SK-N-SH (cell line): Measurements from ENCODE around the gene TPGS1. TPM values are rescaled to one million over a fixed set of nuclear protein-coding genes. Genes with fewer than 3 reads are reported as not detected.
A peak's percentile ranks its signal among the peaks of the same experiment; 100 is the strongest.

Experiments
- CTCF ChIA-PET: fragments of 300-600, 350-600 bp; formaldehyde crosslinking; extraction: SDS; loops from one replicate; lab custom pipeline; 2021; lab: Yijun Ruan, JAX
- POLR2A ChIA-PET: fragments of 350-600 bp; sonication (Branson Sonifier 250); formaldehyde crosslinking; extraction: SDS; loops from one replicate; lab custom pipeline; 2020; ENCODE audit warnings: antibody characterized with exemption, inconsistent platforms; lab: Yijun Ruan, JAX
- DNase-seq: peaks from one replicate; pipeline ENCODE4 v3.0.0; 2012
- H2AFZ ChIP-seq: fragments of 200-600 bp; sonication (generic); 2 replicates; pipeline ENCODE4 v1.8.1; 2016; ENCODE audit warnings: antibody characterized with exemption, mild to moderate bottlenecking, low read depth
- H3F3A ChIP-seq: fragments of 200-600 bp; sonication (generic); replicated peaks from 2 replicates; pipeline ENCODE3; 2016; ENCODE audit warnings: antibody characterized with exemption, mild to moderate bottlenecking; ENCODE audit not compliant: insufficient read depth
- H3K27ac ChIP-seq, 2 experiments: fragments of 200-500 bp in 1 of 2; fragments of 200-600 bp in 1 of 2; sonication (Bioruptor generic) in 1 of 2; sonication (generic), shearing (Covaris generic) in 1 of 2; 2 replicates each; pipeline versions ENCODE4 v1.5.1 to v1.6.1; 2014 to 2016; ENCODE audit warnings: low read depth in 2 of 2, inconsistent platforms in 1 of 2, low read length in 1 of 2, mild to moderate bottlenecking in 1 of 2, mixed read lengths in 1 of 2
- H3K27me3 ChIP-seq: fragments of 200-600 bp; sonication (generic), shearing (Covaris generic); 2 replicates; pipeline ENCODE4 v1.6.1; 2016; ENCODE audit warnings: mixed run types; ENCODE audit not compliant: insufficient read depth
- H3K36me3 ChIP-seq, 2 experiments: fragments of 200-500 bp in 1 of 2; fragments of 200-600 bp in 1 of 2; sonication (Bioruptor generic) in 1 of 2; sonication (generic) in 1 of 2; replicated peaks in 1 of 2; 2 replicates each; pipeline versions ENCODE3 to v1.5.1; 2014 to 2016; ENCODE audit warnings: low read length in 1 of 2, mild to moderate bottlenecking in 1 of 2; ENCODE audit not compliant: insufficient read depth in 2 of 2, control insufficient read depth in 1 of 2
- H3K4me1 ChIP-seq, 2 experiments: fragments of 200-500 bp in 1 of 2; fragments of 200-600 bp in 1 of 2; sonication (Bioruptor generic) in 1 of 2; sonication (generic), shearing (Covaris generic) in 1 of 2; 2 replicates each; pipeline versions ENCODE4 v1.5.1 to v1.6.1; 2014 to 2016; ENCODE audit warnings: low read depth in 1 of 2, low read length in 1 of 2, mixed run types in 1 of 2; ENCODE audit not compliant: insufficient read depth in 2 of 2, control insufficient read depth in 1 of 2
- H3K4me2 ChIP-seq: fragments of 200-600 bp; sonication (generic), shearing (Covaris generic); 2 replicates; pipeline ENCODE4 v1.6.1; 2017; ENCODE audit warnings: mixed run types
- H3K4me3 ChIP-seq, 2 experiments: fragments of 200-500 bp in 1 of 2; fragments of 200-600 bp in 1 of 2; sonication (Bioruptor generic) in 1 of 2; sonication (generic), shearing (Covaris generic) in 1 of 2; 2 replicates each; pipeline versions ENCODE4 v1.5.1 to v1.8.1; 2014 to 2016; ENCODE audit warnings: low read depth in 2 of 2, inconsistent platforms in 1 of 2, low read length in 1 of 2, mild to moderate bottlenecking in 1 of 2, mixed read lengths in 1 of 2, moderate library complexity in 1 of 2
- H3K79me2 ChIP-seq: fragments of 200-600 bp; sonication (generic); 2 replicates; pipeline ENCODE4 v1.8.1; 2017; ENCODE audit warnings: mild to moderate bottlenecking; ENCODE audit not compliant: insufficient read depth
- H3K9ac ChIP-seq: fragments of 200-600 bp; sonication (generic); 2 replicates; pipeline ENCODE4 v1.6.1; 2017; ENCODE audit warnings: mixed run types
- H3K9me2 ChIP-seq: fragments of 200-600 bp; sonication (generic); 2 replicates; pipeline ENCODE4 v1.6.1; 2017; ENCODE audit warnings: mixed run types
- H3K9me3 ChIP-seq: fragments of 200-600 bp; sonication (generic); 2 replicates; pipeline ENCODE4 v1.6.1; 2017; ENCODE audit warnings: mixed run types, mild to moderate bottlenecking, moderate library complexity
- H4K20me1 ChIP-seq: fragments of 200-600 bp; sonication (generic); 2 replicates; pipeline ENCODE4 v1.6.1; 2017; ENCODE audit warnings: mild to moderate bottlenecking, mixed run types; ENCODE audit not compliant: insufficient read depth
- GABPA ChIP-seq: IDR thresholded peaks from 2 replicates; pipeline ENCODE4 v1.4.0; 2012; ENCODE audit warnings: low read depth, mild to moderate bottlenecking
- GATA2 ChIP-seq: sonication (generic); formaldehyde crosslinking; IDR thresholded peaks from 2 replicates; pipeline ENCODE4 v1.5.0; 2020; ENCODE audit warnings: mild to moderate bottlenecking, missing genetic modification reagents
- MXI1 ChIP-seq: IDR thresholded peaks from 2 replicates; pipeline ENCODE4 v1.6.1; 2012; ENCODE audit warnings: mild to moderate bottlenecking, low read depth, low read length, improper control_type of control experiment
- NRF1 ChIP-seq: IDR thresholded peaks from 2 replicates; pipeline ENCODE4 v1.6.1; 2012; ENCODE audit warnings: low read depth, mild to moderate bottlenecking, low read length
- POLR2AphosphoS5 ChIP-seq: IDR thresholded peaks from 2 replicates; pipeline ENCODE4 v1.6.1; 2012; ENCODE audit warnings: low read depth, low read length
- RAD21 ChIP-seq: IDR thresholded peaks from 2 replicates; pipeline ENCODE4 v1.6.1; 2012; ENCODE audit warnings: mild to moderate bottlenecking, low read length
- RFX5 ChIP-seq: IDR thresholded peaks from 2 replicates; pipeline ENCODE4 v1.6.1; 2012; ENCODE audit warnings: mild to moderate bottlenecking, improper control_type of control experiment, low read length
- RXRA ChIP-seq: IDR thresholded peaks from 2 replicates; pipeline ENCODE4 v1.4.0; 2012; ENCODE audit warnings: low read depth, mild to moderate bottlenecking, borderline replicate concordance
- YY1 ChIP-seq: IDR thresholded peaks from 2 replicates; pipeline ENCODE4 v1.4.0; 2012; ENCODE audit warnings: low read depth, mild to moderate bottlenecking
- WGBS: methylation state at CpG from one replicate; pipeline ENCODE4 v1.1.6; 2017; ENCODE audit warnings: low lambda C conversion rate; 5-methylcytosine and 5-hydroxymethylcytosine counted together
- polyA plus RNA-seq, 3 experiments: library from polyadenylated mRNA; depleted of rRNA; stranded (reverse); fragments of >200 nt; gene quantifications; 2 replicates each; pipeline ENCODE4 v1.2.3, GENCODE V29; 2012
- TF ChIP-seq, protein P1 (sequence below): IDR thresholded peaks from 2 replicates; pipeline ENCODE4 v1.4.0; 2012; ENCODE audit warnings: low read depth
- TF ChIP-seq, protein P2 (sequence below): fragments of 200-600 bp; sonication (generic); IDR thresholded peaks from 2 replicates; pipeline ENCODE4 v1.6.1; 2017; ENCODE audit warnings: antibody characterized with exemption, mild to moderate bottlenecking, moderate library complexity
- TF ChIP-seq, protein P3 (sequence below): IDR thresholded peaks from 2 replicates; pipeline ENCODE4; 2012
- TF ChIP-seq, protein P4 (sequence below): IDR thresholded peaks from 2 replicates; pipeline ENCODE4 v1.4.0; 2012; ENCODE audit warnings: low read depth, borderline replicate concordance
- TF ChIP-seq, protein P5 (sequence below): IDR thresholded peaks from 2 replicates; pipeline ENCODE4 v1.4.0; 2012; ENCODE audit warnings: low read depth, borderline replicate concordance

The TPGS1 gene
- polyA plus RNA-seq, 1 of the 3 experiments (the other 2 are of a cell fraction), result 31.0 TPM

DNA sequence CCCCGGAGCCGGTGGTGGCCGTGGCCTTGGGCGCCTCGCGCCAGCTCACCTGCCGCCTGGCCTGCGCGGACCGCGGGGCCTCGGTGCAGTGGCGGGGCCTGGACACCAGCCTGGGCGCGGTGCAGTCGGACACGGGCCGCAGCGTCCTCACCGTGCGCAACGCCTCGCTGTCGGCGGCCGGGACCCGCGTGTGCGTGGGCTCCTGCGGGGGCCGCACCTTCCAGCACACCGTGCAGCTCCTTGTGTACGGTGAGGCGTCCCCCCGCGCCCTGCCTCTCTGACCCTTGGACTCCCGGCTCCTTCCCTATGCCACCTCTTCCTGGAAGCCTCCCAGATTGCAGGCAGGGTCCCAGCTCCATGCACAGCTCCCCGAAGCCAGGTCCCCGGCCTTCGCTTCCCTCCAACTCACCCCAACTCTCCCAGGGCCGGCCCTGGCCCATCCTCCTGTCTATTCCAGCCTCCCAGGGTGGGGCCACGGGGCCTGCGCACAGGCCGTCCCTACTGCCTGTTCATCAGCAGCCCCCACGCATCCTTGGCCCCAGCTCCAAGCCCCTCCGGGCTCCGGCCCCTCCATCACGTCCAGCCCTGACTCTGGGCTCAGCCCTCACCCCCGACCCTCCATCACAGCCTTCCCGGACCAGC lies 9.3 kb upstream of the TPGS1 start:
- TF ChIP-seq RFX5, result no peak
- TF ChIP-seq RXRA, result no peak
- no peak for TF ChIP-seq GABPA
- no peak for TF ChIP-seq RAD21
- no peak for TF ChIP-seq GATA2
- no peak for TF ChIP-seq NRF1
- no peak for TF ChIP-seq MXI1
- TF ChIP-seq, protein P1, sequence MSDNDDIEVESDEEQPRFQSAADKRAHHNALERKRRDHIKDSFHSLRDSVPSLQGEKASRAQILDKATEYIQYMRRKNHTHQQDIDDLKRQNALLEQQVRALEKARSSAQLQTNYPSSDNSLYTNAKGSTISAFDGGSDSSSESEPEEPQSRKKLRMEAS, result no peak
- TF ChIP-seq, protein P2, sequence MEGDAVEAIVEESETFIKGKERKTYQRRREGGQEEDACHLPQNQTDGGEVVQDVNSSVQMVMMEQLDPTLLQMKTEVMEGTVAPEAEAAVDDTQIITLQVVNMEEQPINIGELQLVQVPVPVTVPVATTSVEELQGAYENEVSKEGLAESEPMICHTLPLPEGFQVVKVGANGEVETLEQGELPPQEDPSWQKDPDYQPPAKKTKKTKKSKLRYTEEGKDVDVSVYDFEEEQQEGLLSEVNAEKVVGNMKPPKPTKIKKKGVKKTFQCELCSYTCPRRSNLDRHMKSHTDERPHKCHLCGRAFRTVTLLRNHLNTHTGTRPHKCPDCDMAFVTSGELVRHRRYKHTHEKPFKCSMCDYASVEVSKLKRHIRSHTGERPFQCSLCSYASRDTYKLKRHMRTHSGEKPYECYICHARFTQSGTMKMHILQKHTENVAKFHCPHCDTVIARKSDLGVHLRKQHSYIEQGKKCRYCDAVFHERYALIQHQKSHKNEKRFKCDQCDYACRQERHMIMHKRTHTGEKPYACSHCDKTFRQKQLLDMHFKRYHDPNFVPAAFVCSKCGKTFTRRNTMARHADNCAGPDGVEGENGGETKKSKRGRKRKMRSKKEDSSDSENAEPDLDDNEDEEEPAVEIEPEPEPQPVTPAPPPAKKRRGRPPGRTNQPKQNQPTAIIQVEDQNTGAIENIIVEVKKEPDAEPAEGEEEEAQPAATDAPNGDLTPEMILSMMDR, result no peak
- TF ChIP-seq, protein P3, sequence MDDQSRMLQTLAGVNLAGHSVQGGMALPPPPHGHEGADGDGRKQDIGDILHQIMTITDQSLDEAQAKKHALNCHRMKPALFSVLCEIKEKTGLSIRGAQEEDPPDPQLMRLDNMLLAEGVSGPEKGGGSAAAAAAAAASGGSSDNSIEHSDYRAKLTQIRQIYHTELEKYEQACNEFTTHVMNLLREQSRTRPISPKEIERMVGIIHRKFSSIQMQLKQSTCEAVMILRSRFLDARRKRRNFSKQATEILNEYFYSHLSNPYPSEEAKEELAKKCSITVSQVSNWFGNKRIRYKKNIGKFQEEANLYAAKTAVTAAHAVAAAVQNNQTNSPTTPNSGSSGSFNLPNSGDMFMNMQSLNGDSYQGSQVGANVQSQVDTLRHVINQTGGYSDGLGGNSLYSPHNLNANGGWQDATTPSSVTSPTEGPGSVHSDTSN, result no peak
- TF ChIP-seq, protein P4, sequence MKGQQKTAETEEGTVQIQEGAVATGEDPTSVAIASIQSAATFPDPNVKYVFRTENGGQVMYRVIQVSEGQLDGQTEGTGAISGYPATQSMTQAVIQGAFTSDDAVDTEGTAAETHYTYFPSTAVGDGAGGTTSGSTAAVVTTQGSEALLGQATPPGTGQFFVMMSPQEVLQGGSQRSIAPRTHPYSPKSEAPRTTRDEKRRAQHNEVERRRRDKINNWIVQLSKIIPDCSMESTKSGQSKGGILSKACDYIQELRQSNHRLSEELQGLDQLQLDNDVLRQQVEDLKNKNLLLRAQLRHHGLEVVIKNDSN, result no peak
- no peak for TF ChIP-seq POLR2AphosphoS5
- TF ChIP-seq YY1, result no peak
- H3K4me3 ChIP-seq, result no peak overlapping the region; a peak in 1 of 4 replicates
- no peaks in the 10 kb centered on the region for H3K36me3 ChIP-seq
- no peaks in the 10 kb centered on the region for H4K20me1 ChIP-seq
- POLR2A ChIA-PET, result no interaction called here
- no peak overlapping the region for H3K4me2 ChIP-seq
- no peaks in the 10 kb centered on the region for H3K9me2 ChIP-seq
- H3K9ac ChIP-seq, result no peak overlapping the region
- DNase-seq, result peak; percentile 53
- no peaks in the 10 kb centered on the region for H3K79me2 ChIP-seq
- peaks cover 3% of the 10 kb centered on the region for H3F3A ChIP-seq
- WGBS, result 30% methylated on average over 18 of the region's 50 CpGs
- CTCF ChIA-PET, result interaction anchor here (1.0 to 2.2 kb wide), 3 partner anchors 9 to 114 kb away, joined by 4 to 23 read pairs (median 6); partner anchors contain the start of gene TPGS1
- H3K4me1 ChIP-seq, result no peaks in the 10 kb centered on the region; a peak in 1 of 4 replicates
- H3K27ac ChIP-seq, result no peak overlapping the region
- H2AFZ ChIP-seq, result no peak overlapping the region
- peaks cover 6% of the 10 kb centered on the region; the same call in 1 of the 2 replicates for H3K27me3 ChIP-seq
- H3K9me3 ChIP-seq, result no peaks in the 10 kb centered on the region

DNA sequence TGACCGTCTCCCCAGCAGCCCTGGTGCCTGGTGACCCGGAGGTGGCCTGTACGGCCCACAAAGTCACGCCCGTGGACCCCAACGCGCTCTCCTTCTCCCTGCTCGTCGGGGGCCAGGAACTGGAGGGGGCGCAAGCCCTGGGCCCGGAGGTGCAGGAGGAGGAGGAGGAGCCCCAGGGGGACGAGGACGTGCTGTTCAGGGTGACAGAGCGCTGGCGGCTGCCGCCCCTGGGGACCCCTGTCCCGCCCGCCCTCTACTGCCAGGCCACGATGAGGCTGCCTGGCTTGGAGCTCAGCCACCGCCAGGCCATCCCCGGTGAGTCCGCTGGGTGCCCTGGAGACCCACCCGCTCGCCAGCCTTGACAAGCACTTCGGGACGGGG lies 8.8 kb upstream of the TPGS1 start:
- H4K20me1 ChIP-seq, result no peaks in the 10 kb centered on the region
- peak; percentile 66 for DNase-seq
- H3K36me3 ChIP-seq, result no peaks in the 10 kb centered on the region
- H3K4me2 ChIP-seq, result no peak overlapping the region
- no peaks in the 10 kb centered on the region for H3K9me3 ChIP-seq
- WGBS, result 20% methylated on average over 5 of the region's 26 CpGs
- H3F3A ChIP-seq, result peaks cover 3% of the 10 kb centered on the region
- peaks cover 6% of the 10 kb centered on the region; the same call in 1 of the 2 replicates for H3K27me3 ChIP-seq
- no peak overlapping the region for H3K4me3 ChIP-seq
- H2AFZ ChIP-seq, result no peak overlapping the region
- TF ChIP-seq RFX5 (no peak), NRF1 (no peak)
- TF ChIP-seq, protein P5, sequence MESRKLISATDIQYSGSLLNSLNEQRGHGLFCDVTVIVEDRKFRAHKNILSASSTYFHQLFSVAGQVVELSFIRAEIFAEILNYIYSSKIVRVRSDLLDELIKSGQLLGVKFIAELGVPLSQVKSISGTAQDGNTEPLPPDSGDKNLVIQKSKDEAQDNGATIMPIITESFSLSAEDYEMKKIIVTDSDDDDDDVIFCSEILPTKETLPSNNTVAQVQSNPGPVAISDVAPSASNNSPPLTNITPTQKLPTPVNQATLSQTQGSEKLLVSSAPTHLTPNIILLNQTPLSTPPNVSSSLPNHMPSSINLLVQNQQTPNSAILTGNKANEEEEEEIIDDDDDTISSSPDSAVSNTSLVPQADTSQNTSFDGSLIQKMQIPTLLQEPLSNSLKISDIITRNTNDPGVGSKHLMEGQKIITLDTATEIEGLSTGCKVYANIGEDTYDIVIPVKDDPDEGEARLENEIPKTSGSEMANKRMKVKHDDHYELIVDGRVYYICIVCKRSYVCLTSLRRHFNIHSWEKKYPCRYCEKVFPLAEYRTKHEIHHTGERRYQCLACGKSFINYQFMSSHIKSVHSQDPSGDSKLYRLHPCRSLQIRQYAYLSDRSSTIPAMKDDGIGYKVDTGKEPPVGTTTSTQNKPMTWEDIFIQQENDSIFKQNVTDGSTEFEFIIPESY, result no peak
- no peaks in the 10 kb centered on the region for H3K9me2 ChIP-seq
- H3K4me1 ChIP-seq, result no peaks in the 10 kb centered on the region; a peak in 1 of 4 replicates
- no peaks in the 10 kb centered on the region for H3K79me2 ChIP-seq
- H3K27ac ChIP-seq, result no peak overlapping the region
- POLR2A ChIA-PET, result no interaction called here
- CTCF ChIA-PET, result interaction anchor here (1.0 to 2.2 kb wide), 3 partner anchors 8 to 114 kb away, joined by 4 to 23 read pairs (median 6); partner anchors contain the start of gene TPGS1
- no peak overlapping the region for H3K9ac ChIP-seq
